GM21576 (cell line): ENCODE measurements around the gene ZCCHC8.
A peak's percentile ranks its signal among the peaks of the same experiment; 100 is the strongest.
"Not testable (repeated sequence)": the region's sequence is repeated elsewhere in the genome, so short reads cannot be mapped to it uniquely, and the experiment has no call there.

Experiments
- ATAC-seq: cut with Tn5 transposase; IDR thresholded peaks from one replicate; pipeline ENCODE4 v1.9.1; 2021; ENCODE audit warnings: mild to moderate bottlenecking, moderate library complexity; ENCODE audit not compliant: unreplicated experiment

ZCCHC8 gene

GRCh38 chr12:122513028-122513427 lies 12.3 kb upstream of the ZCCHC8 start:
- not testable (repeated sequence) for ATAC-seq

- no peak for ATAC-seq
Observed at GRCh38 chr12:122508163-122508562, 7.4 kb upstream of the ZCCHC8 start.

GRCh38 chr12:122506393-122506938 lies 5.7 kb upstream of the ZCCHC8 start:
- no peak for ATAC-seq

GRCh38 chr12:122505419-122506051 lies 4.8 kb upstream of the ZCCHC8 start:
- ATAC-seq = no peak

- ATAC-seq = no peak
Observed at GRCh38 chr12:122503783-122504590, 3.3 kb upstream of the ZCCHC8 start.

- ATAC-seq = no peak
Observed at GRCh38 chr12:122503147-122503751, 2.5 kb upstream of the ZCCHC8 start.

GRCh38 chr12:122501489-122501989 lies 807 bp upstream of the ZCCHC8 start:
- ATAC-seq = no peak

GRCh38 chr12:122499991-122500684 lies 594 bp downstream of the ZCCHC8 start:
- peak; percentile 11 for ATAC-seq

- no peak for ATAC-seq
Observed at GRCh38 chr12:122495258-122495657, 5.5 kb downstream of the ZCCHC8 start.

- ATAC-seq = not testable (repeated sequence)
Observed at GRCh38 chr12:122493222-122493621, 7.5 kb downstream of the ZCCHC8 start.

GRCh38 chr12:122491991-122492390 lies 8.7 kb downstream of the ZCCHC8 start:
- ATAC-seq = no peak

- no peak for ATAC-seq
Observed at GRCh38 chr12:122489038-122489437, 11.7 kb downstream of the ZCCHC8 start.

- not testable (repeated sequence) for ATAC-seq
Observed at GRCh38 chr12:122487807-122488206, 12.9 kb downstream of the ZCCHC8 start.

GRCh38 chr12:122486805-122487426 lies 13.8 kb downstream of the ZCCHC8 start:
- no peak for ATAC-seq

- ATAC-seq = not testable (repeated sequence)
Observed at GRCh38 chr12:122486360-122486759, 14.4 kb downstream of the ZCCHC8 start.

- ATAC-seq = not testable (repeated sequence)
Observed at GRCh38 chr12:122484385-122484784, 16.3 kb downstream of the ZCCHC8 start.

- no peak for ATAC-seq
Observed at GRCh38 chr12:122483969-122484368, 16.8 kb downstream of the ZCCHC8 start.

- no peak for ATAC-seq
Observed at GRCh38 chr12:122481861-122482260, 18.9 kb downstream of the ZCCHC8 start.

GRCh38 chr12:122480753-122481152 lies 20.0 kb downstream of the ZCCHC8 start:
- no peak for ATAC-seq

GRCh38 chr12:122474324-122474716 lies 26.4 kb downstream of the ZCCHC8 start:
- no peak for ATAC-seq
